Activated CD4-positive, alpha-beta T cell treated with anti-CD3 and anti-CD28 coated beads, Interleukin-2, amount 50 U/mL, for 4 hours (primary cell): Measurements from ENCODE around the gene SIRPB2.
"Not testable (repeated sequence)": the region's sequence is repeated elsewhere in the genome, so short reads cannot be mapped to it uniquely, and the experiment has no call there.

Experiments
- DNase-seq, 2 experiments: peaks; one replicate each; pipeline ENCODE4 v3.0.0-alpha.2; 2020

Gene SIRPB2

GRCh38 chr20:1499528-1500420, 8.6 kb upstream of the SIRPB2 start:
- no peak for DNase-seq

DNA sequence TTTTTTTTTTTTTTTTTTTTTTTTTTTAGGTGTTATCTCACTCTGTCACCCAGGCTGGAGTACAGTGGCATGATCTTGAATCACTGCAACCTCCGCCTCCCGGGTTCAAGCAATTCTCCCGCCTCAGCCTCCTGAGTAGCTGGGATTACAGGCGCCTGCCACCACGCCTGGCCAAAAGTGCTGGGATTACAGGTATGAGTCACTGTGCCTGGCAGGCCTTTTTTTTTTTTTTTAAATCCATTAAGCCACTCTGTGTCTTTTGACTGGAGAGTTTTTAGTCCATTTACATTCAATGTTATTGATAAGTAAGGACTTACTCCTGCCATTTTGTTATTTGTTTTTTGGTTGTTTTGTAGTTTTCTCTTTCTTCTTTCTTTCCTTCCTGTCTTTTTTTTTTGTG, 6.2 kb upstream of the SIRPB2 start:
- not testable (repeated sequence) for DNase-seq

DNA sequence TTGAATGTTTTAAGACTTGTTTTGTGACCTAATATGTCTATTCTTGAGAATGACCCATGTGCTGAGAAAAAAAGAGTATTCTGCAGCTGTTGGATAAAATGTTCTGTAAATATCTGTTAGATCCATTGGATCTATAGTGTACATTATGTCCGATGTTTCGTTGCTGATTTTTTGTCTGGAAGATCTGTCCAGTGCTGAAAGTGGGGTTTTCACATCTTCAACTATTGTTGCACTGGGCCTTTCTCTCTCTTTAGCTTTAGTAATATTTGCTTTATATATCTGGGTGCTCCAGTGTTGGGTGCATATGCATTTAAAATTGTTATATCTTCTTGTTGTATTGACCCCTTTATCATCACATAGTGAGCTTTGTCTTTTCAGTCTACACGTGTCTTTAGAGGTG, 5.7 kb upstream of the SIRPB2 start:
- no peak for DNase-seq

- DNase-seq = no peak
These were observed 3.2 kb upstream of the SIRPB2 start for GRCh38 chr20:1494436-1494835.

DNA sequence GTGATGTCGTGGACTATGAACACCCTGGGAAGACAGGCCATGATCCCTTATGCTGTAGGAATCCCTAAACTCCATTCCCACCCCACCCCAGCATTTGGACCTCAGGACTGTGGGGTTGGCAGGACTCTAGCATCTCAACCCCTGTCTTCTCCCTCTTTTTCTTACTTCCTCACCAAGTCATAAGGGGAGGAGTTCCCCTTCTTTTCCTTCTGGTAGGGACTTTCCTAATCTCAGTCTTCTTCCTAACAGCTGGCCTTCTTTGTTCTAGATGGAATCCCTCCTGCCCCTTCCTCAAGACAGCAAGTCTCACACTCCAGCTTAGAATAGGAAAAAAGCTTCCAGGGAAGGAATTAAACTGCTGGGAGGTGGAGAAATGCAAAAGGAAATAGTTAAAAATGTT, 2.3 kb upstream of the SIRPB2 start:
- no peak for DNase-seq

- no peak for DNase-seq
These were observed 831 bp upstream of the SIRPB2 start for GRCh38 chr20:1491860-1492642.

DNA sequence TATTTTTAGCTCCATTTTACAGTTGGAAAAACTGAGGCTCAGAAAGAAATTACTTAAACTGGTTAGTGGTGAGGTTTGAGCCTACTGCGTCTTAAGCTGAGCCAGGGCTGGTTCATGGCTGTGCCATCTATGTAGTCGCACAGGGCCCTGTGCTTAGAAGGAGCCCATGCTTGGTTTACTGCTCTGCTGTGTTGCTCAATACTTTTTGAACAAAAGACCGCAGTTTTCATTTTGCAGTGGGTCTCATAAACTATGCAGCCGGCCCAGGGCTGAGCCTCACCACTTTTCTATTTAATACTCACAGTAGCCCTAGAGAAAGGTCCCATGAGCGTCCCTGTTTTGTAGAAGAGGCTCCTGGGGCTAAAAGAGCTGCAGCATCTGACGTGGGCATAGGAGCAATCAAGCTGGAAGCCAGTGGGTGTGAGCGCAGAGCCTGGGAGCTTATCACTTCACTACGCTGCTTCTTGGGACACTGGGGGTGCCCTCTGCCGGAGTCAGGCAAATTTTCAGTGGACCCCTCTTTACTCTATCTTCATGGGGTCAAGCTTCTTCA, 501 bp downstream of the SIRPB2 start:
- DNase-seq = no peak

DNA sequence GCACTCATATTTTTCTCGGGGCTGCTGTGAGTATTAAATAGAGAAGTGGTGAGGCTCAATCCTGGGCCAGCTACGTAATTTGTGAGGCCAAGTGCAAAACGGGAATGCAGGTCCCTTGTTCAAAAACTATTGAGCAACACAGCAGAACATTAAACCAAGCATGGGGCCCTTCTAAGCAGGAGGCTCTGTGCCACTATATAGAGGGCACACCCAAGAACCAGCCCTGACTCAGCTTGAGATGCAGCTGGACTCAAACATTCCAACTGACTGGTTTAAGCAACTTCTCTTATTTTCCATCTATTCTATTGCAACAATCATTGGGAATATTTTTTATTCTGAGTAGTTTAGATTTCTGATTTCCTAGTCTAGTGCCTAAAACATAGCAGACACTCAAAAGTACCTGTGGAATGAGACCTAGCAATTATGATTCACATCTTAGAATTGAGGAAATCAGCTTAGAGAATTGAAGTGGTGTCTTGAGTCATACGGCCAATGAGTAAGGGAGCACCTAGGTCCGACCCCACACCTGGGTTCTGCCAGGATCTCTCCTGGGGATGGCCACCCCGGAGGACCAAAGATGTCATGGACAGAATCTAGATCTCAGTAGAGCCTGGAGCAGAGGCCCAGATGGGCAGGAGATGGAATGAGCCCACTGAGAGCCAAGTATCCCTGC, 1.3 kb downstream of the SIRPB2 start:
- no peak for DNase-seq

- DNase-seq = no peak
These were observed 1.9 kb downstream of the SIRPB2 start for GRCh38 chr20:1489325-1489724.

DNA sequence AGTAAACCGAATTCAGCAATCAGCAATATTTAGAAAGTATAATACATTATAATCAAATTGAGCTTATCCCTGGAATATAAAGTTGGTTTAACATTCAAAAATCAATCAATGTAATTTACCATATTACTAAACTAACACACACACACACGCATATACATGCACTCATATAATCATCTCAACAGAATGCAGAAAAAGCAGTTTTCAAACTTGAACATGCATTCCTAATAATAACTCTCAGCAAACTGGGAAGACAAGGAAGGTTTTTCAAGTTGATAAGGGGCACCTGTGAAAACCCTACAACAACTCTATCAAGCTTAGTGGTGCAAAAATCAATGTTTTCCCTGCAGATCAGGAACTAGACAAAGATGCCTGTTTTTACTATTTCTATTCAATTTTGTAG, 4.7 kb downstream of the SIRPB2 start:
- no peak for DNase-seq

DNA sequence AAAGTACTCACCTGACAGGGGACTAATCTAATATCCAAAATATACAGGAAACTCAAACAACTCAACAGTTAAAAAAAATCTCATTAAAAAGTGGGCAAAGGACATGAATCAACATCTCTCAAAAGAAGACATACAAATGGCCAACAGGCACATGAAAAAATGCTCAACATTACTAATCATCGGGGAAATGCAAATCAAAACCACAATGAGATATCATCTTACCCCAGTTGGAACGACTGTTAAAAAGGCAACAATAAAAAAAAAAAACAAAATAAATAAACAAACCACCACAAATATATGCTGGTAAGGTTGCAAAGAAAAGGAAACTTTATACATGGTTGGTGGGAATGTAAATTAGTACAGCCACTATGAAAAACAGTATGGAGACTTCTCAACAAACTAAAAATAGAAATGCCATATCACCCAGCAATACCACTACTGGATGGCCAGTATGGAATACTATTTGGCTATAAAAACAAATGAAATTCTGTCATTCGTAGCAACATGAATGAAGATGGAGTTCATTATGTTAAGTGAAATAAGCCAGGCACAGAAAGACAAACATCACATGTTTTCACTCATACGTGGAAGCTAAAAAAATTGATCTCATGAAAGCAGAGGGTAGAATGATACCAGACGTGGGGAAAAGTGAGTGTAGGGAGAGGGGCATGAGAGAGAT, 6.6 kb downstream of the SIRPB2 start:
- no peak for DNase-seq

DNA sequence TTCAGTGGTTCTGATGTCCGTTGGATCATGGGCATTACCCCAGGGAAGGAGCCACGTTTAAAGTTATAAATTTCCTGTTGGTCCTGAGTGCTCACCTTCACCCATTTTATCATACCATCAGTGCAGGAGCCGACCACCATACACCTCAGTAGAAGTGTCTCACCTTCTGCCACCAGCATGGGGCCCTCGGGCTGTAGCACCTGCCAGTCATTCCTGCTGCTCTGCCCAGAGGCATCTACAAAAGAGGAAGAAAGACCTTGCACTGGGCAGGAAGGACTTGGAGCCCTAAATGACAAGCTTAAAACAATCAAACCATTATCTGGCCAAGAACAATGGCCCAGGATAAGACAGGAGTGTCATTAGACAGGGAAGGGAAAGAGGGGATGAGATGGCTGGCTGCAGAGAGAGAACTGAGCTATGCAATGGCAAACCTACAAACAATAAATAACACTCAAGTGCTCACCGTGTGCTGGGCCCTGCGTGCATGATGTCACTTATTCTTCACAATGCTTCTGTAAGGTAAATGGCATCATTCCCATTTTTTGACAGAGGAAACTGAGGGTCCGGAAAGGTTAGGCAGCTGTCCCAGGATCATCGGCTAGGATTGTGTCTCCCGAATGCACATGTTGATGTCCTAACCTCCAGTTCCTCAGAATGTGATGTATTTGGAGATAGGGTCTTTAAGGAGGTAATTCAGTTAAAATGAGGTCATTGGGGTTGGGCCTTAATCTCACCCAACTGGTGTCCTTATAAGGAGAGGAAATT, 11.2 kb downstream of the SIRPB2 start:
- no peak for DNase-seq

GRCh38 chr20:1478566-1478965, 12.7 kb downstream of the SIRPB2 start:
- DNase-seq = no peak

DNA sequence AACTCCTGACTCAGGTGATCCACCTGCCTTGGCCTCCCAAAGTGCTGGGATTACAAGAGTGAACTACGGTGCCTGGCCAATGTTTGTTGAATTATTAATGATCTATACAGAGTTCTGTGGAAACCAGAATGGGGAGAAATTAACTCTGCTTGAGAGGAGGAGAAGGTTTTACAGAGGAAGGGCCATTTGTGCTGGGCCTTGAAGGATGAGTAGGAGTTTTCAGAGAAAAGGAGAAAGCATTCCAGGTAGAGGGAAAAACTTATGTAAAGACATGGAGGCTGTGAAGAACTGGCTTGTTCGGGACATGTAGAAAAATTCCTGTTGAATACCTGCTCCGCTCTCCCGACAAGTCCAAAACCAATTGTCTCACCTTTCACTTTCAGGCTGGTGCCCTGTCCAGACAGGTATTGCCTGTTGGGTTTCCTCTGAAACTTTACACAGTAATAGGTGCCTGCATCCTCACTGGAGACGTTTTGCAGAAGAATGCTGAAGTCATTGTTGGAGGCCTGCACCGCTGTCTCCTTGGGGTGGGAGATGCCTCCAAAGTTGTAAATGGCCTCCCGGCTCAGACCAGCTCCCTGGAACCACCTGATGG, 13.2 kb downstream of the SIRPB2 start:
- no peak for DNase-seq

DNA sequence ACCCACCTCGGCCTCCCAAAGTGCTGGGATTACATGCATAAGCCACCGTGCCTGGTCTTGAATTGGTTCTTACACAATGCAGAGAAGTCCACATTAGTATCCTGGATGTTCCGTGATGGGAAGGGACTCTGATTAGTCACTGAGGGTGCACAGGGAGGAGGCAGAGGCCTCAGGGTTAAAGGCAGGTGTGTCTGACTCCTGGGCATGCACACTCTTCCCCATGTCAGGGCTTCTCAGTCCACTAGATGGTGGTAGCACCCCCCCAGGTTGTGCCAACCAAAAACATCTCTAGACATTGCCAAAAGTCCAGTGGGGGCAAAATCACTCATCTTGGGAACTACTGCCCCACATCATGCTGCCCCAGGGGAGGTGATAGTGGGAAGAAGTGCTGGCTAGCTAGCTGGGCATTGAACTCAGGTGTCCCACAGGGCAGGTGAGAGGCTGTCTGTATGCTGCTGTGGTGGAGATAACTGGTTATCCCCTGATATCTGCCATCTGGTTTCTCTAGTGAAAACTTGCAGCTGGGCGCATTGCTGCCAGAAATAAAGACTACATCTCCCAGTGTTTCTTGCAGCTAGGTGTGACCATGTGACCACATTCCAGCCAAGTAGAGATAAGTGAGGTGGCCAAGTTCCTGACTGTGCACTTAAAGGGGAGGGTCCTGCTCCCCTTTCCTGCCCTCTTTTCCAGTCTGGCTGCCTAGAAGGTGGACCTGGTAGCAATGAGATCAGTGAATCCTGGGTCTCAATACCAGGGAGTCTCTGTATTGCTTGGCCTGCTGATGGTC, 16.2 kb downstream of the SIRPB2 start:
- no peak for DNase-seq

DNA sequence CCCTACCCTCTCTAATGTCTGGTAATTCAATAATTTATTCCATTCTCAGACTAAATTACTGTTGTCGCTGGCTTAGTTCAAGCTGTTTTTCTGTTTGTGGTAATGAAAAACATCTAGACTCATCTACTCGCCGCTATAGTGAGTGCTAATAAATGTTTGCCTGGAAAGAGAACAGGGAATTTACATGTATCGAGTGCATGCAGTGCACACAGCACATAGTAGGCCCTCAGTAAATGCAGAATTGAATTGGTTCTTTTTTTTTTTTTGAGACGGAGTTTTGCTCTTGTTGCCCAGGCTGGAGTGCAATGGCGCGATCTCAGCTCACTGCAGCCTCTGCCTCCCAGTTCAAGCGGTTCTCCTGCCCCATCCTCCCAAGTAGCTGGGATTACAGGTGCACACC, 16.9 kb downstream of the SIRPB2 start:
- no peak for DNase-seq

GRCh38 chr20:1473246-1474220, 17.7 kb downstream of the SIRPB2 start:
- DNase-seq = no peak

GRCh38 chr20:1472556-1473245, 18.5 kb downstream of the SIRPB2 start:
- no peak for DNase-seq

GRCh38 chr20:1471242-1471641, 20.0 kb downstream of the SIRPB2 start:
- no peak for DNase-seq
